ENCODE data around the gene UEVLD. TPM values are rescaled to one million over a fixed set of nuclear protein-coding genes. Genes with fewer than 3 reads are reported as not detected.

UEVLD gene
- total and polyA plus RNA-seq, 9 of the 15 experiments (the other 6 are each of a cell fraction or from before 2014, with no cell fraction given): 4.7 to 12.6 (median 7.4) TPM

DNA sequence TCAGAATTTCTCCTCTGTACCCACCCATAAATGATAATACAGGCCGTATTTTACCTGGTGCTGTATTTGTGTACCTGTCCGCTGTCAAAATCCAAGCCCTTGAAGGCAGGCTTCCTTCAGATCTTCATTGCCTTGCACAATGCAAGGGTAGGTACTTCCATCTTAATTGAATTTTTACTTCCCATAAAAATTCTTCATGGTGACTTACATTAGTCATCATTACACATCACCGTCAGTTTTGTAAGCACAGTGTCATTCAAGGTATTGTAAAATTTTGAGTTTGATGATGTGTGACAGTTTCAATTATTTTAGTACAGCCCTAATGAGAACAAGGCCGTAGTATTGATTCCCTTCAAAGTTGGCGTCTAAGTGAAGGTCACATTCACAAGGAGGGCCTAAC, 61.0 kb downstream of the UEVLD start (continued):
- no peak for TF ChIP-seq ZC3H11A (IDR thresholded peaks at IDR 0.05; ENCODE audit: low read depth, low read length)
- TF ChIP-seq, protein P1, sequence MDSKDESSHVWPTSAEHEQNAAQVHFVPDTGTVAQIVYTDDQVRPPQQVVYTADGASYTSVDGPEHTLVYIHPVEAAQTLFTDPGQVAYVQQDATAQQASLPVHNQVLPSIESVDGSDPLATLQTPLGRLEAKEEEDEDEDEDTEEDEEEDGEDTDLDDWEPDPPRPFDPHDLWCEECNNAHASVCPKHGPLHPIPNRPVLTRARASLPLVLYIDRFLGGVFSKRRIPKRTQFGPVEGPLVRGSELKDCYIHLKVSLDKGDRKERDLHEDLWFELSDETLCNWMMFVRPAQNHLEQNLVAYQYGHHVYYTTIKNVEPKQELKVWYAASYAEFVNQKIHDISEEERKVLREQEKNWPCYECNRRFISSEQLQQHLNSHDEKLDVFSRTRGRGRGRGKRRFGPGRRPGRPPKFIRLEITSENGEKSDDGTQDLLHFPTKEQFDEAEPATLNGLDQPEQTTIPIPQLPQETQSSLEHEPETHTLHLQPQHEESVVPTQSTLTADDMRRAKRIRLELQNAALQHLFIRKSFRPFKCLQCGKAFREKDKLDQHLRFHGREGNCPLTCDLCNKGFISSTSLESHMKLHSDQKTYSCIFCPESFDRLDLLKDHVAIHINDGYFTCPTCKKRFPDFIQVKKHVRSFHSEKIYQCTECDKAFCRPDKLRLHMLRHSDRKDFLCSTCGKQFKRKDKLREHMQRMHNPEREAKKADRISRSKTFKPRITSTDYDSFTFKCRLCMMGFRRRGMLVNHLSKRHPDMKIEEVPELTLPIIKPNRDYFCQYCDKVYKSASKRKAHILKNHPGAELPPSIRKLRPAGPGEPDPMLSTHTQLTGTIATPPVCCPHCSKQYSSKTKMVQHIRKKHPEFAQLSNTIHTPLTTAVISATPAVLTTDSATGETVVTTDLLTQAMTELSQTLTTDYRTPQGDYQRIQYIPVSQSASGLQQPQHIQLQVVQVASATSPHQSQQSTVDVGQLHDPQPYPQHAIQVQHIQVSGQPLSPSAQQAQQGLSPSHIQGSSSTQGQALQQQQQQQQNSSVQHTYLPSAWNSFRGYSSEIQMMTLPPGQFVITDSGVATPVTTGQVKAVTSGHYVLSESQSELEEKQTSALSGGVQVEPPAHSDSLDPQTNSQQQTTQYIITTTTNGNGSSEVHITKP (IDR thresholded peaks at IDR 0.05; ENCODE audit: partially characterized antibody): peak; percentile 19
- no peak for TF ChIP-seq TGIF2 (CRISPR knock-in tag; IDR thresholded peaks at IDR 0.05)

GRCh38 chr11:18526521-18527296, 61.8 kb downstream of the UEVLD start, which contains the start of gene TSG101:
Gene TSG101, minus strand, starts transcription at chr11:18526942. Its CDS starts 126 bp downstream, at chr11:18526816.
- CTCF ChIA-PET (ENCODE audit: low intra/inter-chr PET ratio): no interaction called here
- POLR2A ChIA-PET: interaction anchor here (0.7 to 1.6 kb wide), 15 partner anchors 9 to 327 kb away, joined by 3 to 8 read pairs (median 3); partner anchors contain the start of genes GTF2H1, HPS5 and LDHA
- Histone ChIP-seq H3K9me1 (ENCODE audit: control insufficient read depth, insufficient read depth, low read length) (no peaks in the 10 kb centered on the region), H3K4me1 (replicated peaks in 1 of 2; ENCODE audit: control insufficient read depth in 2 of 2, insufficient read depth in 2 of 2, low read length in 2 of 2) (no peaks in the 10 kb centered on the region; a peak in 1 of 5 replicates), H3K79me2 (ENCODE audit: control insufficient read depth, insufficient read depth, low read length) (peaks cover 55% of the 10 kb centered on the region), H3K9me3 (replicated peaks; ENCODE audit: control insufficient read depth, insufficient read depth, low read depth, low read length) (no peaks in the 10 kb centered on the region), H3K27ac (ENCODE audit: extremely low read depth, low read depth, low read length) (peak within 1 kb of the TSS; percentile 97), H2AFZ (ENCODE audit: low read depth, low read length) (peak within 1 kb of the TSS; percentile 100), H3K9ac (ENCODE audit: insufficient read depth in 1 of 2, low read depth in 2 of 2, low read length in 2 of 2) (peak within 1 kb of the TSS; percentile 95 to 99), H4K20me1 (replicated peaks; ENCODE audit: control insufficient read depth, insufficient read depth, low read length) (no peaks in the 10 kb centered on the region), H3K4me3 (peak within 1 kb of the TSS; percentile 84), H3K36me3 (ENCODE audit: control insufficient read depth, insufficient read depth, low read length) (peaks cover 18% of the 10 kb centered on the region; the same call in 2 of the 3 replicates), H3K27me3 (ENCODE audit: control insufficient read depth in 2 of 2, insufficient read depth in 2 of 2, low read length in 2 of 2) (no peaks in the 10 kb centered on the region), H3K4me2 (ENCODE audit: insufficient read depth, low read length) (peak within 1 kb of the TSS; percentile 99)
- DNase-seq (ENCODE audit: extremely low read depth in 1 of 4, low spot score in 3 of 4) (peak; percentile 93 to 96 (median 93)), FAIRE-seq (peak; percentile 93), ATAC-seq (peak; percentile 95)
- intact Hi-C loops (cut with micrococcal nuclease): loop anchor here (5.0 to 10.0 kb wide), 2 partner anchors 204 to 292 kb away; partner anchors contain the start of genes GTF2H1, HPS5 and SAA4
- in situ Hi-C loops (cut with MboI): loop anchor here (25.0 kb wide), 1 partner anchor 211 kb away; the partner anchor contains the start of gene IGSF22
- no TSS peak for BruUV-seq (replicated peaks)
- WGBS (ENCODE audit: insufficient coverage, low coverage, missing lambda C conversion rate): under 1% methylated on average over 35 of the region's 57 CpGs
- TF ChIP-seq ADNP (tag; IDR thresholded peaks at IDR 0.05) (no peak), ELF4 (CRISPR knock-in tag; IDR thresholded peaks at IDR 0.05) (peak; percentile 75), SMAD3 (CRISPR knock-in tag; conservative IDR thresholded peaks at IDR 0.05) (no peak), SRSF9 (IDR thresholded peaks at IDR 0.05; ENCODE audit: borderline replicate concordance, low read depth, low read length) (no peak), MAFG (tag; conservative IDR thresholded peaks at IDR 0.05) (no peak), POLR2G (IDR thresholded peaks at IDR 0.05; ENCODE audit: low read depth, low read length) (peak; percentile 98), KDM4B (IDR thresholded peaks at IDR 0.05; ENCODE audit: borderline replicate concordance in 2 of 2, low read depth in 1 of 2) (peak in 1 of 2 experiments; percentile 94; a peak in 1 of 4 replicates), CAMTA2 (CRISPR knock-in tag; conservative IDR thresholded peaks at IDR 0.05) (0 out of 2 replicates have a peak, but pooled peaks have one; percentile 21), DMBX1 (CRISPR knock-in tag; IDR thresholded peaks at IDR 0.05; ENCODE audit: borderline replicate concordance) (no peak), TAL1 (IDR thresholded peaks at IDR 0.05) (no peak)
- TF ChIP-seq, protein P2, sequence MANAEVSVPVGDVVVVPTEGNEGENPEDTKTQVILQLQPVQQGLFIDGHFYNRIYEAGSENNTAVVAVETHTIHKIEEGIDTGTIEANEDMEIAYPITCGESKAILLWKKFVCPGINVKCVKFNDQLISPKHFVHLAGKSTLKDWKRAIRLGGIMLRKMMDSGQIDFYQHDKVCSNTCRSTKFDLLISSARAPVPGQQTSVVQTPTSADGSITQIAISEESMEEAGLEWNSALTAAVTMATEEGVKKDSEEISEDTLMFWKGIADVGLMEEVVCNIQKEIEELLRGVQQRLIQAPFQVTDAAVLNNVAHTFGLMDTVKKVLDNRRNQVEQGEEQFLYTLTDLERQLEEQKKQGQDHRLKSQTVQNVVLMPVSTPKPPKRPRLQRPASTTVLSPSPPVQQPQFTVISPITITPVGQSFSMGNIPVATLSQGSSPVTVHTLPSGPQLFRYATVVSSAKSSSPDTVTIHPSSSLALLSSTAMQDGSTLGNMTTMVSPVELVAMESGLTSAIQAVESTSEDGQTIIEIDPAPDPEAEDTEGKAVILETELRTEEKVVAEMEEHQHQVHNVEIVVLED (CRISPR knock-in tag; IDR thresholded peaks at IDR 0.05): peak; percentile 36; the same call in 1 of the 2 replicates
